HepG2 (cell line): Measurements from ENCODE around the gene MFSD12. TPM values are rescaled to one million over a fixed set of nuclear protein-coding genes. Genes with fewer than 3 reads are reported as not detected.

ENCODE experiments used
- ATAC-seq: fragments of 200-7000 bp; cut with Tn5 transposase; 3 replicates; pipeline ENCODE4 v1.9.1; 2020; ENCODE audit warnings: mild to moderate bottlenecking, moderate library complexity
- BruUV-seq: library from RNA; stranded (reverse); fragments of 400-500 nt; replicated peaks from 2 replicates; lab custom pipeline; 2021; lab: Mats Ljungman, UMichigan
- CTCF ChIA-PET: fragments of 300-600 bp; formaldehyde crosslinking; extraction: SDS; loops from one replicate; lab custom pipeline; 2021; ENCODE audit warnings: low total read pairs, inconsistent platforms, low intra/inter-chr PET ratio; lab: Yijun Ruan, JAX
- POLR2A ChIA-PET: fragments of 350-600 bp; sonication (Branson Sonifier 250); formaldehyde crosslinking; loops from one replicate; lab custom pipeline; 2020; ENCODE audit warnings: antibody characterized with exemption, inconsistent platforms; lab: Yijun Ruan, JAX
- DNase-seq: peaks from one replicate; pipeline ENCODE4 v3.0.0-alpha.2; 2015; ENCODE audit warnings: low spot score
- FAIRE-seq: peaks from 3 replicates; lab custom pipeline; 2011; peaks lifted over from hg19 to GRCh38; lab: Jason Lieb, UNC
- H2AFZ ChIP-seq: one replicate; pipeline ENCODE4 v1.6.1; 2011; ENCODE audit warnings: low read length, inconsistent platforms
- H3K27ac ChIP-seq: fragments of 300-600 bp; 3 replicates; pipeline ENCODE4 v1.8.0; 2011; ENCODE audit warnings: mixed run types, mild to moderate bottlenecking, mixed read lengths, low read length, inconsistent platforms; ENCODE audit not compliant: insufficient read depth; ENCODE audit errors: extremely low read length
- H3K27me3 ChIP-seq, 2 experiments: fragments of 200-600 bp in 1 of 2; 2 replicates in 1 of 2; 3 replicates in 1 of 2; pipeline versions ENCODE4 v1.6.0 to v1.8.0; 2011; ENCODE audit warnings: low read length in 2 of 2, mild to moderate bottlenecking in 2 of 2, moderate library complexity in 2 of 2, inconsistent platforms in 1 of 2; ENCODE audit not compliant: insufficient read depth in 2 of 2, control insufficient read depth in 1 of 2
- H3K36me3 ChIP-seq, 2 experiments: fragments of 200-600 bp in 1 of 2; replicated peaks in 1 of 2; 2 replicates in 1 of 2; 3 replicates in 1 of 2; pipeline versions ENCODE4 v1.5.1 to v1.8.0; 2011; ENCODE audit warnings: low read length in 2 of 2, inconsistent platforms in 1 of 2; ENCODE audit not compliant: insufficient read depth in 2 of 2, control insufficient read depth in 1 of 2
- H3K4me1 ChIP-seq: 2 replicates; pipeline ENCODE4 v1.5.1; 2012; ENCODE audit warnings: low read length, inconsistent platforms; ENCODE audit not compliant: insufficient read depth
- H3K4me2 ChIP-seq: 2 replicates; pipeline ENCODE4 v1.6.0; 2011; ENCODE audit warnings: low read depth, low read length, inconsistent platforms
- H3K4me3 ChIP-seq, 3 experiments: fragments of 200-600 bp in 1 of 3; sonication (generic), shearing (Covaris generic) in 1 of 3; replicated peaks in 1 of 3; 2 replicates each; pipeline ENCODE4 v1.5.1; 2011 to 2016; ENCODE audit warnings: low read length in 3 of 3, inconsistent platforms in 2 of 3, low read depth in 2 of 3, mild to moderate bottlenecking in 2 of 3, control low read depth in 1 of 3, mixed read lengths in 1 of 3; ENCODE audit not compliant: insufficient read depth in 1 of 3
- H3K79me2 ChIP-seq: one replicate; pipeline ENCODE4 v1.6.1; 2011; ENCODE audit warnings: low read length, inconsistent platforms; ENCODE audit not compliant: insufficient read depth
- H3K9ac ChIP-seq: 2 replicates; pipeline ENCODE4 v1.6.0; 2011; ENCODE audit warnings: mild to moderate bottlenecking, low read depth, low read length, inconsistent platforms; ENCODE audit not compliant: insufficient read depth
- H3K9me3 ChIP-seq: 2 replicates; pipeline ENCODE4 v1.5.1; 2012; ENCODE audit warnings: mild to moderate bottlenecking, low read length
- H4K20me1 ChIP-seq: 2 replicates; pipeline ENCODE4 v1.6.0; 2011; ENCODE audit warnings: inconsistent platforms, mild to moderate bottlenecking, low read length, moderate library complexity; ENCODE audit not compliant: insufficient read depth
- ADNP ChIP-seq: sonication (generic); formaldehyde crosslinking; IDR thresholded peaks from 2 replicates; pipeline ENCODE4 v1.4.0; 2020; ENCODE audit warnings: missing genetic modification reagents
- ARNT ChIP-seq: fragments of 450-650 bp; IDR thresholded peaks from 2 replicates; pipeline ENCODE4 v1.6.1; 2017
- CHCHD3 ChIP-seq: sonication (generic); formaldehyde crosslinking; IDR thresholded peaks from 2 replicates; pipeline ENCODE4 v1.8.0; 2022; ENCODE audit warnings: mild to moderate bottlenecking, missing genetic modification reagents, moderate library complexity
- DDIT3 ChIP-seq: sonication (generic); formaldehyde crosslinking; IDR thresholded peaks from 2 replicates; pipeline ENCODE4 v1.4.0; 2020; ENCODE audit warnings: mild to moderate bottlenecking, missing genetic modification reagents
- DPF2 ChIP-seq: sonication (generic); formaldehyde crosslinking; IDR thresholded peaks from 2 replicates; pipeline ENCODE4 v1.4.0; 2020; ENCODE audit warnings: mild to moderate bottlenecking, low read depth, missing genetic modification reagents, borderline replicate concordance
- HOXA3 ChIP-seq: sonication (generic); formaldehyde crosslinking; IDR thresholded peaks from 2 replicates; pipeline ENCODE4 v1.5.0; 2020; ENCODE audit warnings: missing genetic modification reagents
- MED1 ChIP-seq: sonication (generic); formaldehyde crosslinking; IDR thresholded peaks from 2 replicates; pipeline ENCODE4 v1.4.0; 2020; ENCODE audit warnings: missing genetic modification reagents
- PBX3 ChIP-seq: sonication (generic); formaldehyde crosslinking; IDR thresholded peaks from 2 replicates; pipeline ENCODE4 v1.8.1; 2023; ENCODE audit warnings: missing genetic modification reagents, inconsistent platforms, borderline replicate concordance
- RCOR2 ChIP-seq: IDR thresholded peaks from 2 replicates; pipeline ENCODE4 v1.6.1; 2016; ENCODE audit warnings: missing biosample characterization, missing genetic modification reagents
- RORA ChIP-seq: sonication (generic); formaldehyde crosslinking; IDR thresholded peaks from 2 replicates; pipeline ENCODE4 v1.5.0; 2020; ENCODE audit warnings: mild to moderate bottlenecking, missing genetic modification reagents, moderate library complexity
- TRIM22 ChIP-seq: fragments of 450-650 bp; IDR thresholded peaks from 2 replicates; pipeline ENCODE4 v1.6.1; 2017
- U2AF2 ChIP-seq: fragments of 200-400 bp; formaldehyde crosslinking; IDR thresholded peaks from 2 replicates; pipeline ENCODE4 v1.6.1; 2017; ENCODE audit warnings: low read depth, mild to moderate bottlenecking, low read length
- YEATS2 ChIP-seq: sonication (generic); formaldehyde crosslinking; IDR thresholded peaks from 2 replicates; pipeline ENCODE4 v1.4.0; 2020; ENCODE audit warnings: missing genetic modification reagents, borderline replicate concordance
- ZBTB7A ChIP-seq: sonication (generic); formaldehyde crosslinking; IDR thresholded peaks from 2 replicates; pipeline ENCODE4 v1.8.0; 2022; ENCODE audit warnings: mild to moderate bottlenecking, missing genetic modification reagents
- ZNF34 ChIP-seq: sonication (generic); formaldehyde crosslinking; IDR thresholded peaks from 2 replicates; pipeline ENCODE4 v1.4.0; 2020; ENCODE audit warnings: mild to moderate bottlenecking, missing genetic modification reagents, borderline replicate concordance
- ZNF557 ChIP-seq: sonication (generic); formaldehyde crosslinking; IDR thresholded peaks from 2 replicates; pipeline ENCODE4 v1.4.0; 2020; ENCODE audit warnings: missing genetic modification reagents
- ZNF567 ChIP-seq: sonication (generic); formaldehyde crosslinking; IDR thresholded peaks from 2 replicates; pipeline ENCODE4 v1.8.1; 2023; ENCODE audit warnings: mild to moderate bottlenecking, missing genetic modification reagents, borderline replicate concordance
- ZNF614 ChIP-seq: IDR thresholded peaks from 2 replicates; pipeline ENCODE4 v1.6.1; 2018; ENCODE audit warnings: missing biosample characterization, missing genetic modification reagents, inconsistent platforms, borderline replicate concordance
- ZNF644 ChIP-seq: IDR thresholded peaks from 2 replicates; pipeline ENCODE4 v1.6.1; 2016; ENCODE audit warnings: low read depth
- ZNF788 ChIP-seq: sonication (generic); formaldehyde crosslinking; IDR thresholded peaks from 2 replicates; pipeline ENCODE4 v1.5.0; 2020; ENCODE audit warnings: mild to moderate bottlenecking, missing genetic modification reagents, borderline replicate concordance
- ZNF891 ChIP-seq: sonication (generic); formaldehyde crosslinking; IDR thresholded peaks from 2 replicates; pipeline ENCODE4 v1.5.0; 2020; ENCODE audit warnings: mild to moderate bottlenecking, missing genetic modification reagents
- WGBS: methylation state at CpG from one replicate; pipeline ENCODE4 v1.1.6; 2017; ENCODE audit warnings: low lambda C conversion rate; 5-methylcytosine and 5-hydroxymethylcytosine counted together
- in situ Hi-C: cut with HindIII; loops from 2 replicates; pipeline ENCODE4 v1.10.0; 2017; ENCODE audit warnings: low pct_unique_long_range_greater_than_20kb; ENCODE audit not compliant: extremely low pct_ligation_motif_present
- intact Hi-C: fragments of 100-400 bp; cut with micrococcal nuclease; formaldehyde crosslinking; loops from one replicate; pipeline ENCODE4 v1.10.0; 2022; ENCODE audit not compliant: unreplicated experiment
- polyA plus RNA-seq, 8 experiments: library from polyadenylated mRNA; depleted of rRNA in 3 of 8; stranded (reverse) in 7 of 8; unstranded in 1 of 8; fragments of >200 nt; fragmentation: Illumina TruSeq in 4 of 8; extraction: Trizol in 4 of 8; gene quantifications; 2 replicates each; pipeline versions ENCODE4 v1.2.1 to v1.2.3, GENCODE V29; 2011 to 2016; ENCODE audit warnings: low read depth in 4 of 8, missing spikeins in 1 of 8, mixed read lengths in 1 of 8; ENCODE audit not compliant: insufficient read depth in 1 of 8
- total RNA-seq, 5 experiments: library from RNA; depleted of rRNA; stranded (reverse); fragments of >200 nt; fragmentation: Illumina TruSeq; extraction: Trizol; gene quantifications; 2 replicates each; pipeline ENCODE4 v1.2.3, GENCODE V29; 2016; ENCODE audit warnings: low read depth in 1 of 5
- TF ChIP-seq, protein P1 (sequence below): sonication (generic); formaldehyde crosslinking; IDR thresholded peaks from 2 replicates; pipeline ENCODE4 v1.4.0; 2020; ENCODE audit warnings: missing genetic modification reagents

The MFSD12 gene
- total and polyA plus RNA-seq, 2 of the 13 experiments (the other 11 are each of a cell fraction or from before 2014, with no cell fraction given) = 27.2 to 29.1 TPM

- FAIRE-seq (no peak), ATAC-seq (peak; percentile 75), DNase-seq (peak; percentile 35)
- ChIA-PET POLR2A (interaction anchor here (0.7 to 0.9 kb wide), 2 partner anchors 12 to 13 kb away, joined by 3 read pairs; partner anchors contain the start of gene MFSD12), CTCF (interaction anchor here (1.2 to 2.3 kb wide), 2 partner anchors 30 to 41 kb away, joined by 5 to 14 read pairs; no protein-coding TSS in a partner anchor)
- H3K4me2 ChIP-seq = no peak overlapping the region
- no peaks in the 10 kb centered on the region for H4K20me1 ChIP-seq
- no peak overlapping the region for H3K27ac ChIP-seq
- BruUV-seq = no TSS peak
- H3K27me3 ChIP-seq = no peaks in the 10 kb centered on the region
- no peaks in the 10 kb centered on the region for H3K9me3 ChIP-seq
- intact Hi-C loops = loop anchor here (1.0 kb wide), 1 partner anchor 30 kb away; no protein-coding TSS in a partner anchor
- WGBS = 78% methylated on average over 15 of the region's 30 CpGs
- H3K9ac ChIP-seq = no peak overlapping the region
- H2AFZ ChIP-seq = no peak overlapping the region
- no peaks in the 10 kb centered on the region for H3K79me2 ChIP-seq
- peaks cover 3 to 10% of the 10 kb centered on the region in 2 experiments; a peak in 3 of 5 replicates for H3K36me3 ChIP-seq
- no peak overlapping the region for H3K4me3 ChIP-seq
- H3K4me1 ChIP-seq = no peaks in the 10 kb centered on the region
- in situ Hi-C loops = no loop called here
- no peak for TF ChIP-seq PBX3
- TF ChIP-seq ZNF567 (CRISPR knock-in tag) = no peak
- TF ChIP-seq ZNF891 (CRISPR knock-in tag) = no peak
- no peak for TF ChIP-seq ZNF557 (CRISPR knock-in tag)
- TF ChIP-seq HOXA3 (CRISPR knock-in tag) = peak; percentile 35; the same call in 1 of the 2 replicates
- TF ChIP-seq TRIM22 = 0 out of 2 replicates have a peak, but pooled peaks have one; percentile 30
- no peak for TF ChIP-seq RORA (CRISPR knock-in tag)
- no peak for TF ChIP-seq MED1 (CRISPR knock-in tag)
- TF ChIP-seq ZNF788 (CRISPR knock-in tag) = peak; percentile 55; the same call in 1 of the 2 replicates
- TF ChIP-seq ZNF644 = no peak
- no peak for TF ChIP-seq ARNT
- TF ChIP-seq ZBTB7A (CRISPR knock-in tag) = no peak
- TF ChIP-seq ZNF34 (CRISPR knock-in tag) = no peak
- no peak for TF ChIP-seq RCOR2 (CRISPR knock-in tag)
- TF ChIP-seq CHCHD3 (CRISPR knock-in tag) = no peak
- TF ChIP-seq, protein P1, sequence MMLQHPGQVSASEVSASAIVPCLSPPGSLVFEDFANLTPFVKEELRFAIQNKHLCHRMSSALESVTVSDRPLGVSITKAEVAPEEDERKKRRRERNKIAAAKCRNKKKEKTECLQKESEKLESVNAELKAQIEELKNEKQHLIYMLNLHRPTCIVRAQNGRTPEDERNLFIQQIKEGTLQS (CRISPR knock-in tag) = no peak
- no peak for TF ChIP-seq DPF2 (CRISPR knock-in tag)
- no peak for TF ChIP-seq U2AF2
- TF ChIP-seq ADNP = peak; percentile 69; the same call in 1 of the 2 replicates
- no peak for TF ChIP-seq ZNF614
- no peak for TF ChIP-seq YEATS2
- TF ChIP-seq DDIT3 (CRISPR knock-in tag) = no peak
These were observed 12.4 kb downstream of the MFSD12 start for GRCh38 chr19:3544742-3545668.
